Pancreas (tissue), 10 donors: ENCODE measurements around the gene KCNJ9. TPM values are rescaled to one million over a fixed set of nuclear protein-coding genes. Genes with fewer than 3 reads are reported as not detected.

Source experiments
- ATAC-seq, 4 donors: fragments of 200-7000 bp; cut with Tn5 transposase; one replicate each; pipeline versions ENCODE4 v1.8.0 to v1.9.1; 2020; ENCODE audit warnings: mild to moderate bottlenecking in 4 of 4, moderate library complexity in 4 of 4
- DNase-seq, 6 donors: peaks; one replicate each; pipeline ENCODE4 v3.0.0-alpha.2; 2020
- FAIRE-seq: peaks from 2 replicates; lab custom pipeline; 2012; peaks lifted over from hg19 to GRCh38; lab: Jason Lieb, UNC
- H3K27ac ChIP-seq, 4 donors: fragments of 200-600 bp; sonication (generic); 1 replicate in 3 of 4; 2 replicates in 1 of 4; pipeline versions ENCODE4 v1.5.0 to v1.8.0; 2020
- H3K27me3 ChIP-seq, 4 donors: fragments of 200-600 bp; one replicate each; pipeline ENCODE4 v1.8.0; 2021
- H3K36me3 ChIP-seq, 3 donors: fragments of 200-600 bp; sonication (generic) in 1 of 3; one replicate each; pipeline versions ENCODE4 v1.5.0 to v1.8.0; 2020 to 2021
- H3K4me1 ChIP-seq, 3 donors: fragments of 200-600 bp; one replicate each; pipeline ENCODE4 v1.8.0; 2021
- H3K4me3 ChIP-seq, 4 donors: fragments of 200-600 bp; sonication (generic) in 2 of 4; one replicate each; pipeline versions ENCODE4 v1.5.0 to v1.8.0; 2020 to 2021
- H3K9me3 ChIP-seq, 4 donors: fragments of 200-600 bp; one replicate each; pipeline ENCODE4 v1.8.0; 2021
- CTCF ChIP-seq, 4 donors: fragments of 200-600 bp; sonication (generic) in 3 of 4; IDR thresholded peaks; one replicate each; pipeline versions ENCODE4 v1.5.0 to v1.8.0; 2021; ENCODE audit warnings: antibody characterized with exemption in 4 of 4
- WGBS, 2 donors: extraction: QIAGEN DNeasy Blood & Tissue Kit; methylation state at CpG; one replicate each; pipeline ENCODE4 v1.1.7; 2013; 5-methylcytosine and 5-hydroxymethylcytosine counted together
- intact Hi-C, 3 donors: fragments of 100-400 bp; cut with DNase I; formaldehyde crosslinking; loops; one replicate each; pipeline versions ENCODE4 v1.11.1 to v1.14.2; 2022
- polyA plus RNA-seq, 2 donors: library from polyadenylated mRNA; stranded (reverse); fragments of 200-250 nt; gene quantifications; one replicate each; pipeline ENCODE4 v1.2.3, GENCODE V29; 2013
- total RNA-seq, 6 donors: library from RNA; stranded (reverse); fragmentation: NEBNext Ultra II Directional in 4 of 6; extraction: Animal tissue kit (Norgen Biotek cat#: 25700) in 4 of 6; gene quantifications; one replicate each; pipeline versions ENCODE4 v1.2.1 to v1.2.4, GENCODE V29; 2021 to 2023
- donor health status: healthy with polysubstance abuse.
- donor health status: DM: no; HTN: no; CAD: no; lungs with moderate emphysema.
- donor health status: DM: no; HTN: no; CAD: no.
- donor health status: control.
- donor health status: control.
- donor health status: Bipolar disorder and iron deficiency.
- donor health status: DM: yes; HTN: yes; CAD: no.
- donor health status: DM: no; HTN: no; CAD: no.
- donor health status: DM: no; HTN: no; CAD: no.
- donor health status: DM: yes; HTN: yes; CAD: no.

KCNJ9 gene
- total and polyA plus RNA-seq, 8 donors, result 0.02 to 0.04 TPM; not detected in 6

- no peak for TF ChIP-seq CTCF (IDR thresholded peaks at IDR 0.05)
- Histone ChIP-seq H3K27ac (peak overlapping the region; percentile 79 to 95 (median 92)), H3K27me3 (no peaks in the 10 kb centered on the region), H3K4me3 (no peak overlapping the region), H3K4me1 (peaks cover 5 to 33% (median 13%) of the 10 kb centered on the region in 3 donors), H3K36me3 (no peaks in the 10 kb centered on the region), H3K9me3 (no peaks in the 10 kb centered on the region)
- ATAC-seq, result no peak
- DNase-seq, result no peak
- no peak for FAIRE-seq
- 86 to 97% methylated on average over 2 of the region's 2 CpGs for WGBS, 2 donors
- intact Hi-C loops, result loop anchor here in 2 of 3 donors (10.0 kb wide), 4 partner anchors 95 to 275 kb away; partner anchors contain the start of genes CASQ1 (in 1 of the 2) and PEX19 (in 1 of the 2)
Measured at GRCh38 chr1:160099716-160100375, 18.5 kb downstream of the KCNJ9 start.

DNA sequence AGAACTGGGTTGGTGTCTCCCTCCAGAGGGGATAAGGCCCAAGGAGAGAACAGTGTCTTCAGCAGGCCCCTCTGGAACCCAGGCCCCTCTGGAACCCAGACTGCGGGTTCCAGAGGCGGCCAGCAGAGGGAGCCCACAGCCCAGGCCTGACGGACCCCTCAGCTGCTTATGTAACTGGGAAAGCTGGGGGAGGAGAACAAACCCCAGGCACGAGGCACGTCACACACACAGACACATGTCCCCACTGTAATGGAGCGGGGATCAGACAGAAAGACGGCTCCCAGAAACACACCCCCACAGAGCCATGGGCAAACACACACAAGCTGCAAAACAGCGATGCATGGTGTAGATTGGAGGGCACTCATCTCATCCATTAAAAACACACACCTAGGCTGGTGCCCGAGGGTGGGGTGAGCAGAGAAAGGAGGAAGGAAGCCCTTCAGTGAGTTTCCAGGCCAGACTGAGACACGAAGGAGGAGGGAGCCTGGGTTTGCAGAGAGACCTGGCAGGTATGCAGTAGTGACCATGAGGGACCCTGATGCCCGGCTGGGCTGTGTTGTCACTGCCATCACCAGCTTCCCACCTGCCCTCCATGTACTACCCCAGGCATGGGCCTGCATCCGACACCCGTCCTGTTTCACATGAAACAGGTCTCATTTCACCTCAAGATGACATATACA is 19.8 kb downstream of the KCNJ9 start:
- H3K4me3 ChIP-seq, result no peak overlapping the region
- FAIRE-seq, result no peak
- peak overlapping the region in 3 of 4 donors; percentile 36 to 50 (median 47) for H3K27ac ChIP-seq
- peak; percentile 11 to 55 (median 44) for ATAC-seq
- peak; percentile 75 to 86 (median 80) for DNase-seq
- 19 to 20% methylated on average over 13 of the region's 13 CpGs for whole genome bisulfite sequencing, 2 donors
- intact Hi-C loops, result loop anchor here in 2 of 3 donors (10.0 kb wide), 4 partner anchors 94 to 274 kb away; partner anchors contain the start of genes CASQ1 (in 1 of the 2) and PEX19 (in 1 of the 2)
- H3K27me3 ChIP-seq, result no peaks in the 10 kb centered on the region
- peak; percentile 68 to 86 (median 82) for TF ChIP-seq CTCF (IDR thresholded peaks at IDR 0.05)
- no peaks in the 10 kb centered on the region for H3K9me3 ChIP-seq
- peaks cover 5 to 30% (median 11%) of the 10 kb centered on the region in 3 donors for H3K4me1 ChIP-seq
- no peaks in the 10 kb centered on the region for H3K36me3 ChIP-seq

- Histone ChIP-seq H3K4me1 (peaks cover 5 to 23% (median 5%) of the 10 kb centered on the region in 3 donors), H3K36me3 (no peaks in the 10 kb centered on the region), H3K4me3 (no peak overlapping the region), H3K9me3 (no peaks in the 10 kb centered on the region), H3K27ac (peak overlapping the region in 1 of 4 donors; percentile 47), H3K27me3 (no peaks in the 10 kb centered on the region)
- ATAC-seq (no peak), FAIRE-seq (no peak), DNase-seq (no peak)
- WGBS, 2 donors, result 69 to 72% methylated on average over 9 of the region's 9 CpGs
- no peak for TF ChIP-seq CTCF (IDR thresholded peaks at IDR 0.05)
- intact Hi-C loops, result loop anchor here in 2 of 3 donors (10.0 kb wide), 4 partner anchors 93 to 273 kb away; partner anchors contain the start of genes CASQ1 (in 1 of the 2) and PEX19 (in 1 of the 2)
Measured at GRCh38 chr1:160101717-160102522, 20.6 kb downstream of the KCNJ9 start.

DNA sequence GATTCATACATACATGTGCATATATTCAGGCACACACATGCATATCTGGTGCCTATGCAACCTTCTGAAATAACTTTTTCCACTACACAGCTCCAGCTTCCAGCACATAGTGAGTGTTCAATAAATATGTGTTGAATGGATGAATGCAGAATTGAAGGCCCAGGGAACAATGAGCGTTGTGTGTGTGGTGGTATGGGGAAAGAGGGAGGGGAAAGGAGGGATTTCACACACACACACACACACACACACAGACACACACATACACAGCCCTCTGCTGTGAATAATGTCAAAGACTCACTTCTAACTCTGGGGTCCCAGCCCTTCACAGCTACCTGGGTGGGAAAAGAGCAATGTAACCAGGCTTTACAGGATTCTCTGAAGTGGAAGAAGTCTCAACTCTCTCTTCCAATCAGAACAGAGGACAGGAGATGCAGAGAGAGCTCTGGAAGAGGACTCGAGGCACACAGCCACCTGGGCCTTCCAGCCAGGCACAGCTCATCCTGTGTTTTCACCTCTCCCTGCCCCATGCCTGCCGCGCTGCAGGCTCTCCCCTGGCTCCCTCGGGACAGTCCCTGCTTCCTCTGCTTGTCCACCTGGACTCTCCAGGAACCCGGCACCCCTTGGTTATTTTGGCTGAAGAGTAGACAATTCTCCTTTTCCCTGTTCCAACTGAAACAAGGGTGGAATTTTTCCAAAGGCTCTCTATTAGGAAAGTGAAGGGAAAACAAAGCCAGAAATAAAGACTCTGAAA is 22.5 kb downstream of the KCNJ9 start:
- FAIRE-seq (no peak), DNase-seq (no peak), ATAC-seq (no peak)
- peaks cover 0 to 13% (median 5%) of the 10 kb centered on the region in 3 donors for H3K4me1 ChIP-seq
- intact Hi-C loops, result loop anchor here in 2 of 3 donors (10.0 kb wide), 4 partner anchors 91 to 271 kb away; partner anchors contain the start of genes CASQ1 (in 1 of the 2) and PEX19 (in 1 of the 2)
- H3K36me3 ChIP-seq, result no peaks in the 10 kb centered on the region
- TF ChIP-seq CTCF (IDR thresholded peaks at IDR 0.05), result no peak
- H3K9me3 ChIP-seq, result no peaks in the 10 kb centered on the region
- H3K27me3 ChIP-seq, result no peaks in the 10 kb centered on the region
- no peak overlapping the region for H3K27ac ChIP-seq
- WGBS, 2 donors, result 66 to 67% methylated on average over 6 of the region's 6 CpGs
- no peak overlapping the region for H3K4me3 ChIP-seq
